Heart left ventricle (tissue), 16 donors: ENCODE results near the gene P3H3. TPM values are rescaled to one million over a fixed set of nuclear protein-coding genes. Genes with fewer than 3 reads are reported as not detected.
A peak's percentile ranks its signal among the peaks of the same experiment; 100 is the strongest.

Experiments used
- ATAC-seq, 4 donors: fragments of 200-7000 bp; cut with Tn5 transposase; one replicate each; pipeline ENCODE4 v1.9.1; 2020 to 2022; ENCODE audit warnings: moderate library complexity in 4 of 4, mild to moderate bottlenecking in 3 of 4, moderate number of reproducible peaks in 1 of 4
- DNase-seq, 5 donors: peaks; one replicate each; pipeline ENCODE4 v3.0.0-alpha.2; 2020
- H3K27ac ChIP-seq, 12 donors: fragments of 200-600 bp; sonication (generic) in 4 of 12; one replicate each; pipeline versions ENCODE4 v1.5.0 to v1.8.0; 2016 to 2022; ENCODE audit warnings: mild to moderate bottlenecking in 2 of 12
- H3K27me3 ChIP-seq, 9 donors: fragments of 200-600 bp; sonication (generic) in 2 of 9; one replicate each; pipeline versions ENCODE4 v1.5.1 to v1.8.0; 2016 to 2022; ENCODE audit warnings: mild to moderate bottlenecking in 3 of 9
- H3K36me3 ChIP-seq, 9 donors: fragments of 200-600 bp; sonication (generic) in 2 of 9; one replicate each; pipeline versions ENCODE4 v1.5.0 to v1.8.0; 2018 to 2022; ENCODE audit warnings: mild to moderate bottlenecking in 2 of 9
- H3K4me1 ChIP-seq, 12 donors: fragments of 200-600 bp; sonication (generic) in 4 of 12; one replicate each; pipeline versions ENCODE4 v1.5.0 to v1.8.0; 2016 to 2022; ENCODE audit warnings: mild to moderate bottlenecking in 3 of 12
- H3K4me3 ChIP-seq, 12 donors: fragments of 200-600 bp; sonication (generic) in 4 of 12; one replicate each; pipeline versions ENCODE4 v1.5.0 to v1.8.0; 2017 to 2022; ENCODE audit warnings: mild to moderate bottlenecking in 9 of 12, moderate library complexity in 4 of 12
- H3K9me3 ChIP-seq, 12 donors: fragments of 200-600 bp; sonication (generic) in 4 of 12; one replicate each; pipeline versions ENCODE4 v1.5.0 to v1.8.0; 2016 to 2022; ENCODE audit warnings: mild to moderate bottlenecking in 1 of 12
- POLR2A ChIP-seq, 2 donors: fragments of 450-650 bp; IDR thresholded peaks; one replicate each; pipeline ENCODE4 v1.6.1; 2017; ENCODE audit warnings: antibody characterized with exemption in 2 of 2, mild to moderate bottlenecking in 2 of 2, moderate library complexity in 2 of 2
- WGBS, 4 donors: extraction: QIAGEN DNeasy Blood & Tissue Kit in 2 of 4; methylation state at CpG; one replicate each; pipeline versions ENCODE4 v1.1.5 to v1.1.7; 2013 to 2018; 5-methylcytosine and 5-hydroxymethylcytosine counted together
- intact Hi-C, 10 donors: fragments of 100-400 bp; cut with DNase I; formaldehyde crosslinking; loops; one replicate each; pipeline versions ENCODE4 v1.11.1 to v1.14.2; 2022
- polyA plus RNA-seq, 2 donors: library from polyadenylated mRNA; stranded (reverse); fragments of 200-250 nt; gene quantifications; one replicate each; pipeline ENCODE4 v1.2.3, GENCODE V29; 2013
- total RNA-seq, 9 donors: library from RNA; depleted of rRNA in 2 of 9; stranded (reverse); fragments of >200 nt in 2 of 9; fragmentation: NEBNext Ultra II Directional in 3 of 9; extraction: Animal tissue kit (Norgen Biotek cat#: 25700) in 3 of 9; gene quantifications; one replicate each; pipeline versions ENCODE4 v1.1.0 to v1.2.4, GENCODE V29; 2016 to 2023
- TF ChIP-seq, protein P1 (sequence below), 12 donors: fragments of 200-600 bp; sonication (generic) in 4 of 12; IDR thresholded peaks; one replicate each; pipeline versions ENCODE4 v1.5.0 to v1.8.0; 2018 to 2022; ENCODE audit warnings: antibody characterized with exemption in 12 of 12, mild to moderate bottlenecking in 5 of 12
- donor health status: ischemic (EF 13 %, LVEDD 7.1; RV severe dilation, severe dysfunction).
- donor health status: healthy with polysubstance abuse.
- donor health status: DM: no; HTN: yes; CAD: no.
- donor health status: DM: no; HTN: no; CAD: no.
- donor health status: ischemic (EF 25% LVEDD 6.9; RV normal size, moderate dysfunction).
- donor health status: ischemic (EF 25% LVEDD 5.7; RV mildly dilated, moderate dysfunction).
- donor health status: healthy.
- donor health status: DM: yes; HTN: yes; CAD: no.
- donor health status: ischemic (EF 35%, LVEDD 5.7; RV mildly dilated, moderate dysfunction).
- donor health status: nonischemic (EF 11% LVEDD 7.7; RV severe dilation, severe dysfunction).
- donor health status: DM: yes; HTN: yes; CAD: no.
- donor health status: PGD.
- donor health status: ischemic (EF 29% LVEDD 5.4; RV normal size, mild dysfunction).
- donor health status: nonischemic (EF 23%, LVEDD 6.1; RV moderate dilation, normal function).

P3H3 gene
- total and polyA plus RNA-seq, 11 donors: 4.2 to 29.9 (median 16.6) TPM

DNA sequence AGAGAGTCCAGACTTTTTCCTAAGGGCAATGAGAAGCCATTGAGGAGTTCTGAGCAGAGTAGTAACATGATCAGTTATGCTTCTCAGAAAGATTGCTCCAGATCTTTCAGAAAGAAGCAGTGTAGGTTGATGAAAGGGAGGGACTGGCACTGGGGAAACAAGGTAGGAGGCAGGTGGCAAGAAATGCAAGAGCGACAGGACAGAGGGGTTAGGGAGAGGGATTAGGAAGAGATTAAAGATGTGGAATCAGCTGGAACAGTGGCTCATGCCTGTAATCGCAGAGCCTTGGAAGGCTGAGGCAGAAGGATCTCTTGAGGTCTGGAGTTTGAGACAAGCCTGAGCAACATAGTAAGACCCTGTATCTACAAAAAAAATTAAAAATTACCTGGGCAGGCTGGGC lies 19.5 kb downstream of the P3H3 start:
- Histone ChIP-seq H3K4me3 (no peak overlapping the region), H3K27ac (no peak overlapping the region), H3K4me1 (peaks cover 0 to 9% (median 5%) of the 10 kb centered on the region in 12 donors), H3K36me3 (peaks cover 0 to 70% (median 39%) of the 10 kb centered on the region in 9 donors), H3K27me3 (no peaks in the 10 kb centered on the region), H3K9me3 (no peaks in the 10 kb centered on the region)
- ATAC-seq (no peak), DNase-seq (no peak)
- 90 to 99% (median 95%) methylated on average over 2 of the region's 2 CpGs for WGBS, 4 donors
- TF ChIP-seq, protein P1, sequence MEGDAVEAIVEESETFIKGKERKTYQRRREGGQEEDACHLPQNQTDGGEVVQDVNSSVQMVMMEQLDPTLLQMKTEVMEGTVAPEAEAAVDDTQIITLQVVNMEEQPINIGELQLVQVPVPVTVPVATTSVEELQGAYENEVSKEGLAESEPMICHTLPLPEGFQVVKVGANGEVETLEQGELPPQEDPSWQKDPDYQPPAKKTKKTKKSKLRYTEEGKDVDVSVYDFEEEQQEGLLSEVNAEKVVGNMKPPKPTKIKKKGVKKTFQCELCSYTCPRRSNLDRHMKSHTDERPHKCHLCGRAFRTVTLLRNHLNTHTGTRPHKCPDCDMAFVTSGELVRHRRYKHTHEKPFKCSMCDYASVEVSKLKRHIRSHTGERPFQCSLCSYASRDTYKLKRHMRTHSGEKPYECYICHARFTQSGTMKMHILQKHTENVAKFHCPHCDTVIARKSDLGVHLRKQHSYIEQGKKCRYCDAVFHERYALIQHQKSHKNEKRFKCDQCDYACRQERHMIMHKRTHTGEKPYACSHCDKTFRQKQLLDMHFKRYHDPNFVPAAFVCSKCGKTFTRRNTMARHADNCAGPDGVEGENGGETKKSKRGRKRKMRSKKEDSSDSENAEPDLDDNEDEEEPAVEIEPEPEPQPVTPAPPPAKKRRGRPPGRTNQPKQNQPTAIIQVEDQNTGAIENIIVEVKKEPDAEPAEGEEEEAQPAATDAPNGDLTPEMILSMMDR (IDR thresholded peaks at IDR 0.05): no peak
- TF ChIP-seq POLR2A (IDR thresholded peaks at IDR 0.05): no peak
- intact Hi-C loops: no loop called here

DNA sequence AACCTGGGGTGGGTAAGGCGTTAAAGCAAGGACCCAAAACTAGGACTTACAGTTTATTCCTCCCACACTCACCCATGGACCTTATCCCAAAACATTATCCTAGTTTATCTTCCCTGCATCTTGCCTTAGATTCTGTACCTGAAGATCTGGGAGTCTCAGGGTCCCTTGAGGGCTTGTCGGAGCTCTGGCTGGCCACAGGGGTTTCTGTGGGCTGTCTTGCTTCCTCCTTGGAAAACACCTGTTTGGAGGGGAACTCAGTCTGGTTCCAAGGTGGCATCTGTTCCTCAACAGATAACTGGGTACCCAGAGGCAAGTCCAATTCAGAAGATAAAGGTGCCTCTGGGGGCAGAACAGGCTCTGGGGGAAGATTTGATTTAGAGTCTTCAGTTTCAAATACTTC lies 21.2 kb downstream of the P3H3 start:
- no peaks in the 10 kb centered on the region for H3K9me3 ChIP-seq
- ATAC-seq (no peak), DNase-seq (no peak)
- peaks cover 0 to 22% (median 14%) of the 10 kb centered on the region in 12 donors for H3K4me1 ChIP-seq
- intact Hi-C loops: no loop called here
- TF ChIP-seq, protein P1 (IDR thresholded peaks at IDR 0.05): no peak
- no peak for TF ChIP-seq POLR2A (IDR thresholded peaks at IDR 0.05)
- no peak overlapping the region for H3K27ac ChIP-seq
- peaks cover 0 to 56% (median 34%) of the 10 kb centered on the region in 9 donors for H3K36me3 ChIP-seq
- 80 to 100% (median 92%) methylated on average over 2 of the region's 2 CpGs for WGBS, 4 donors
- no peak overlapping the region for H3K4me3 ChIP-seq
- no peaks in the 10 kb centered on the region for H3K27me3 ChIP-seq

DNA sequence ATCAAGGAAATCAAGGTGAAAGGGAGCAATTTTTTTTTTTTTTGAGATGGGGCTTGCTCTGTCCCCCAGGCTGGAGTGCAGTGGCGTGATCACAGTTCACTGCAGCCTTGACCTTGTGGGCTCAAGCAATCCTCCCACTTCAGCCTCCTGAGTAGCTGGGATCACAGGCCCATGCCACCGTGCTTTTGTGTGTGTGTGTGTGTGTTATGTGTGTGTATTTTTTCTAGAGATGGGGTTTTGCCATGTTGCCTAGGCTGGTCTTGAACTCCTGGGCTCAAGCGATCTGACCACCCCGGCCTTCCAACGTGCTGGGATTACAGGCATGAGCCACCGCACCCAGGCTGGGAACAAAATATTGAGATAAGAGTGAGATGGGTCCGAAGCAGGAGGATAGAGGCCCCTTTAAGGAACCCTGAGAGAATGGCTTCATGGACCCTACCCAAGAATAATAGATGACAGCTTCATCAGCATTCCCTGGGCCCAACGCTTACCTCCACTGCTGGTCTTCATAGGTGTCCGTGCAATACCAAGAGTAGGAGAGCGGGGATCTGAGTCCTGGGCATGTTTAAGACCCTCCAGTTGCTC lies 21.9 kb downstream of the P3H3 start:
- WGBS, 4 donors: 68 to 76% (median 74%) methylated on average over 10 of the region's 10 CpGs
- DNase-seq (peak in 1 of 5 donors; percentile 7), ATAC-seq (no peak)
- TF ChIP-seq, protein P1 (IDR thresholded peaks at IDR 0.05): no peak
- TF ChIP-seq POLR2A (IDR thresholded peaks at IDR 0.05): no peak
- no peaks in the 10 kb centered on the region for H3K27me3 ChIP-seq
- H3K36me3 ChIP-seq: peaks cover 0 to 50% (median 34%) of the 10 kb centered on the region in 9 donors
- peak overlapping the region in 1 of 12 donors; percentile 79 for H3K4me3 ChIP-seq
- no peak overlapping the region for H3K27ac ChIP-seq
- intact Hi-C loops: no loop called here
- peaks cover 0 to 22% (median 14%) of the 10 kb centered on the region in 12 donors for H3K4me1 ChIP-seq
- no peaks in the 10 kb centered on the region for H3K9me3 ChIP-seq

DNA sequence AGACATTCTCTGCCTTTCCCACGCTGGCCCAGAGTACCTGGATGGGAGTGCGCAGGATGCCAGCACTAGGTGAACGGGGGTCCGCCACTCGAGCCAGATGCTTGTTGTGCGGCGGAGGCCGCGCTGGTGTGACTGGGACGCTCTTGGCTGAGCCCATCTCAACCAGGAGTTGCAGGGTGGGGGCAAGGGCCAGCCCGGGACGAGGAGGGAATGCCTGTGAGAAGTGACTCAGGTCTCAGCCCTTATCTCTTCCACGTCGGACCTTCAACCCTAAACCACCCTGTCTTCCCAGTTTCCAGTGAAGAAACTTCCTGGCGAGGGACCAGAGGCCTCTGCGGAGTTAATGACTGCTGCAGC lies 22.6 kb downstream of the P3H3 start:
- 15 to 31% (median 26%) methylated on average over 9 to 16 of the region's 16 CpGs for WGBS, 4 donors
- H3K36me3 ChIP-seq: peaks cover 0 to 47% (median 36%) of the 10 kb centered on the region in 9 donors
- peak in 1 of 5 donors; percentile 74 for DNase-seq
- H3K4me3 ChIP-seq: peak overlapping the region in 9 of 12 donors; percentile 64 to 83 (median 73)
- H3K27me3 ChIP-seq: no peaks in the 10 kb centered on the region
- peak overlapping the region in 1 of 12 donors; percentile 17 for H3K27ac ChIP-seq
- intact Hi-C loops: no loop called here
- H3K9me3 ChIP-seq: no peaks in the 10 kb centered on the region
- peaks cover 0 to 22% (median 14%) of the 10 kb centered on the region in 12 donors for H3K4me1 ChIP-seq
- TF ChIP-seq POLR2A (IDR thresholded peaks at IDR 0.05): no peak
- TF ChIP-seq, protein P1 (IDR thresholded peaks at IDR 0.05): no peak
- ATAC-seq: no peak
